T-helper 1 cell (primary cell): Measurements from ENCODE around the gene IGLL5.
"Not testable (repeated sequence)": the region's sequence is repeated elsewhere in the genome, so short reads cannot be mapped to it uniquely, and the experiment has no call there.

Experiments
- DNase-seq, 5 donors: peaks; one replicate each; pipeline ENCODE4 v3.0.0-alpha.2; 2012 to 2020

The IGLL5 gene

DNA sequence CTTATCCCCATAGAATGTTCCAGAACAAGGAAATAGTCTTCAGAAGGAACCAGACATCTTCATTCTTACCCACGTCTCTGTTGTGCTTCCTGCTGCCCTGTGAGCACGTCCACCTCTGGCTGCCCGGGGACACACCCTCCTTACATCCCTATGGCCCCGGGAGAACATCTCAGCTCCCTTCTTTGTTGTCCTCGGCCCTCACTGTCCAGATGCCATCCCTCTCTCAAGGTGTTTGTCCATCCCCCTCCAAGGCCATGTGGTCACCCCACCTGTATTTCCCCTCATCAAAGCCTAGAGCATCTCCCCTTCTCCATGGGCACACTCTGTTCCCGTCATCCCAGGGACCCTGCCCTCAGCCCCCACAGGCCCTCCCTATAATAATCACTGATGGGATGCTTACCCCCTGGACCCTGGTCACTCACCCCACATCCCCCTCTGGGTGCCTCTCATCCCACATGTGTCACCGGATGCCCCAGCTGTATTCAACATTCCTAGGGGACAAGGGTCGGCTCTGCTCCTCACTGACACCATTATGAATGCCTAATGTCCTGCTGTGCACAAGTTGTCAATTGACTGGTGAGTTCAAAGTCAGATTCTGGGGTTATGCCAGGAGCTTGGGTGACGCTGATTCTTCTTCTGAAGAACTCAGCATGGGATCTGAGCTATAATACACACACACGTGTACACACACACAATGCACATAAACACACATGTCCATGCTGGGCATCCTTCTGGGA is 28.8 kb downstream of the IGLL5 start:
- DNase-seq: no peak

DNA sequence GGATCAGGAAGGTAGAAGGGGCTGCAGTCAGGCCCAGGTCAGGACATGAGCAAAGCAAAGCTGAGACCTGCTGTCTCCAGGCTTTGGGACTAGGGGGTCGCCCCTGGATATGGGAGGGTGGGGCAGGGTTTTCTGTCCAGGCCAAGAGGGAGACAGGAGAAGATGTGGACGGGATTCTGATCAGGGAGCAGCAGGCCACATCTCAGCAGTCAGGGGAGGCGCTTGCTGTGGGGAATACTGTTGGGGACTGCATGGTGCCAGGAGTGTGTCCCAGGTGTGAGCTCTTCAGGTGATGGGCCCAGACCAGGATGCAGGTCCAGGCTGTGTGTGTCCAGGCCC is 29.3 kb downstream of the IGLL5 start:
- DNase-seq: no peak

- DNase-seq: no peak
Observed at GRCh38 chr22:22917377-22917776, 29.8 kb downstream of the IGLL5 start.

- no peak for DNase-seq
Observed at GRCh38 chr22:22918297-22918965, 30.8 kb downstream of the IGLL5 start.

GRCh38 chr22:22919041-22919440 is 31.4 kb downstream of the IGLL5 start:
- DNase-seq: no peak

DNA sequence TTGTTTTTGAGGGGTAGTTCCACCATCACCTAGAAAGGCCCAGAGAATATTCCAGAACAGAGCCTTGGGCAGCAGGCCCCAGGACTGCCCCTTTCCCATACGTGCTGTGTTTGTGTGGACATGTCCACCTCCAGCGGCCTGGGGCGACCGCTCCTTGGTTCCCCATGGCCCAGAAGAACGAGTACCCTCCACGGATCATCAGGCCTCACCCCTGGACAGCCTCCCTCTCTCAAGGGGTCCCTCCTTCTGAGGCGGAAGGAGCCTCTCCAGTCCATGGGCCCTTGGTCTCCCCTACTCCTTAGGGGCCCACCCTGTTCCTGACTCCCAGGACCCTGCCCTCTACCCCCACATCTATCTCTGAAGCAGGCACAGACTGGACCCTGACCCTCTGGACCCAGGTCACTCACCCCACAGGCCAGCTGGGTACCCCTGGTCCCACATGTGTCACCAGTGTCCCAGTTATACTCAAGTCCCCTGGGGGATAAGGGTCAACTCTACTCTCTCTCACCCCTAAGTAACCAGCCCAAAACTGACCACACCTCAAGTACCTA is 32.6 kb downstream of the IGLL5 start:
- no peak for DNase-seq

DNA sequence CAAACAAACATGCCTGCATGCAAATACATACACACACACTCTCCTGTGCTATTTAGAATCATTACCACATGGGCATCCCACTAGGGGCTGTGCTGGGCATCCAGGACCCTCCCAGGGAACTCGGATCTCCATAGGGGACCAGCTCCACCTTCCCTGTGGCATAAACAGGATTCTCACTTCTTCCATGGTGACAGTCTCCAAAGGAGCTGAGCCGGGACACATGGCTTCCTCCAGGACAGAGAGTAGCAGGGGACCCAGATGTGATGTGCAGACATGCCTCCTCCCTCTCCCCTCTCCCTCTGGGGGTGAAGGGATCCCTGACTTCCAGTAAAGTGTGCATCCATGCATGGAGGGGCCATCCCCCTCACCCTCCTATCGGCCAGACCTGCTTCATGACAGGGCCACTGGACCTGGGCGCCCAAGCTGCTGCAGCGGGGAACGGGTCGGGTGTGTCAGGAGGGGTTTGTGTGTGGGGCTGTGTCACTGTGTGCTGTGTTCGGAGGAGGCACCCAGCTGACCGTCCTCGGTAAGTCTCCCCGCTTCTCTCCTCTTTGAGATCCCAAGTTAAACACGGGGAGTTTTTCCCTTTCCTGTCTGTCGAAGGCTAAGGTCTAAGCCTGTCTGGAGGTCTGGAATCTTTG is 33.4 kb downstream of the IGLL5 start:
- no peak for DNase-seq

DNA sequence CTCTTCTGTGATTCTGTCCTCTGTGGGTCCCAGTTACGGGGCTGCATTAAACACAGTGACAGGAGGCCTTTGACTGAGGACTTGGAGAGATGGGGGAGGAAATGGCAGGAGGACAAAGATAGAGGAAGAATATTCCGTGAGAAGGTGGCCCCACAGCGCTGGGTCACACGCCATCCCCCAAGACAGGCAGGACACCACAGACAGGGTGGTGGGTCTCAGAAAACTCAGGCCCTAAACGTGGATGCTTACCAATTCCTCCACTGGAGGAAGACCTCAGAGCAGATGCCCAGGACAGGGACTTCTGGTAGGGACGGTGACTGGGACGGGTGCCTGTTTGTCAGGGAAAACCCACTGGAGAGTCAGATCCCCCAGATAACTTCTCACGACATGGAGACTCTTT is 34.0 kb downstream of the IGLL5 start:
- DNase-seq: no peak

- DNase-seq: not testable (repeated sequence)
Observed at GRCh38 chr22:22922092-22922953, 34.7 kb downstream of the IGLL5 start.

- no peak for DNase-seq
Observed at GRCh38 chr22:22922954-22923319, 35.3 kb downstream of the IGLL5 start.

DNA sequence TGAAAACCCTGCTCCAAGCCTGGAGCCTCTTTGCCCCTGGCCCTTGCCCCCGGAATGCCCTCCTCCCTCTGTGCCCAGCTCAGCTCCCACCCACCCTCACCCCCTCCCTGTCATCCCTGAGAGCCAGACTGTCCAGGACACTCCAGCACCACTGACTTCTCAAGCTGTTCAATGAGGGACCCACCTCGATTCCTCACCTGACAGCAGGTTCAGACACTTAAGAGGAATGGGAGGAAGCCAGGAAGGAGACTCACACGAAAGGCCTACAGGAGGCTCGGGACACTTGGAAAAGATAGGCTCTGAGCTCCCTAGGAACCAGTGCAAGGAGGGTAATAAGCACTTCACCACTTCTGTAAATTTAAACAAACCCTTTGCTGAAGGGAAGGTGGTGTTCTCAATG is 35.8 kb downstream of the IGLL5 start:
- no peak for DNase-seq

DNA sequence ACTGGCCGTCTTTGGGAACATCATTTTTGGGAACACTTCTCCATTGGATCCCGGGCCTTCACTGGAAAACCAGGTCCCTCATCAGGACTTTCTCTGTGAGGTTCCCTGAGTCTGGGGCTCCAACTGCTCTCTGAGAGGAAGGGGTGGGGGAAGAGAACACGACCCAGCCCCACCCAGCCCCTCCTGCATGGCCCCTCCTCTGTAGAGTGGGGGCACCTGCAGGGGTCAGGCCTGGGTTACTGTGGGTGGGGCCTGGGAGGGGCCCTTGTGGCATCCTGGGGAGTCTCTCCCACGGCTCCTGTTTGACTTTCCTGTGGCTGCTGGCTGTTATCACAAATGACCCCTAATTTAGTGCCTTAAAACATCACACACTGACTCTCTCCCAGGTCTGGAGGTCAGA is 36.3 kb downstream of the IGLL5 start:
- DNase-seq: no peak

DNA sequence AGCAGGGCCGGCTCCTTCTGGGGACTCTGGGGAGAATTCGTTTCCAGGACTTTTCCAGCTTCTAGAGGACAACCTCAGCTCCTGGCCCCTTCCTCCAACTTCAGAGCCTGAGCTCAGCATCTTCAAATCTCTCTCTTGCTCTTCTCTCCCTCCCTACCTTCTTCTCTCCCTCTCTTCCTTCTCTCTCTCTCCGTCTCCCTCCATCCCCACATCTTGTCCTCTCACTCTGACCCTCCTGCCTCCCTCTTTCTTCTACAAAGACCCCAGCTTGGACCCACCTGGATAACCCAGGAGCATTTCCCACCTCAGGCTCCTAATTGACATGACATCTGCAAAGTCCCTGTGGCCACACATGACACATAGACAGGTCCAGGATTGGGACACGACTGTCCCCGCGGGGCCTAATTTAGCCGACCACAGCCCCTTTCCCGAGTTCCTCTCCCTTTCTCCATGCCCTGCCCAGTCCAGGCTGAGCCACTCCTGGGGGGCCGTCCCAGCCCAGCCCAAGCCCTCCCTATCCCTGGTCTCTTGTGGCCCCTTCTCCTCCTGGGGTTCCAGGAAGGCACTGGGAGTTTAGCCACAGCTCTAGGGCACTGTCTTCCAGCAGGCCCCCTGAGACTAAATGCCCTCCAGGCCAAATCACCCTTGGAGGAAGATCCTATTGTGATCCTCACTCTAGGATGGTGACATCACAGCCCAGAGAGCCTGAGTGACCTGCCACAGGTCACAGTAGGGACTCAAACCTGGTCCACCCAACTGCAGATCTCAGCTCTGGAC is 36.9 kb downstream of the IGLL5 start:
- DNase-seq: no peak

- DNase-seq: no peak
Observed at GRCh38 chr22:22925146-22925804, 37.7 kb downstream of the IGLL5 start.

DNA sequence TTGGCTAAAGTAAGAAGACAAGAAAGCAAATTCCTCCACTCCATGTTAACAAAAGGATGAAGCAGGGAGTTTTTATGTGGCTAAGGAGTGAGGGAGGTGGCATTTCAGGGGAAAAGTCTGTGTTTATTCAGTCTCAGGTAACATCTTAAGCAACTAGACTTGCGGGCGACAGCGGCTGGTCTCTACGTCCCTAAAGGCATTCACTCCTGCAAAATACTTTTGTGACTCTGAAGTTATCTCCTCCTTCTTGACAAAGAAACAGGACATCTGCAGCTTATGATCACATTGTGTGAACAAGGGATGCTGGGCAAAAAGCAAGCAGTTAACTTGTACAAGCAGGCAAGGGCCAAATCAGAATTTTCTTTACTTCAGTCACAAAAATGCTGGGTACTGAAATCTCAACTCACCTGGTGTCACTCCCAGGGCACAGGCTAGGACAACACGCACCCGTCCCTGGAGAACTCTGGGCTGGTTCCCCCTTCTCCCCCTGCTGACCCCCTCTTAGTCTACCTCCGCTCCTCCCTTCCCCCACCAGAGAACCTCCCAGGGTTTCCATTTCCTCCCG is 38.3 kb downstream of the IGLL5 start:
- DNase-seq: no peak

DNA sequence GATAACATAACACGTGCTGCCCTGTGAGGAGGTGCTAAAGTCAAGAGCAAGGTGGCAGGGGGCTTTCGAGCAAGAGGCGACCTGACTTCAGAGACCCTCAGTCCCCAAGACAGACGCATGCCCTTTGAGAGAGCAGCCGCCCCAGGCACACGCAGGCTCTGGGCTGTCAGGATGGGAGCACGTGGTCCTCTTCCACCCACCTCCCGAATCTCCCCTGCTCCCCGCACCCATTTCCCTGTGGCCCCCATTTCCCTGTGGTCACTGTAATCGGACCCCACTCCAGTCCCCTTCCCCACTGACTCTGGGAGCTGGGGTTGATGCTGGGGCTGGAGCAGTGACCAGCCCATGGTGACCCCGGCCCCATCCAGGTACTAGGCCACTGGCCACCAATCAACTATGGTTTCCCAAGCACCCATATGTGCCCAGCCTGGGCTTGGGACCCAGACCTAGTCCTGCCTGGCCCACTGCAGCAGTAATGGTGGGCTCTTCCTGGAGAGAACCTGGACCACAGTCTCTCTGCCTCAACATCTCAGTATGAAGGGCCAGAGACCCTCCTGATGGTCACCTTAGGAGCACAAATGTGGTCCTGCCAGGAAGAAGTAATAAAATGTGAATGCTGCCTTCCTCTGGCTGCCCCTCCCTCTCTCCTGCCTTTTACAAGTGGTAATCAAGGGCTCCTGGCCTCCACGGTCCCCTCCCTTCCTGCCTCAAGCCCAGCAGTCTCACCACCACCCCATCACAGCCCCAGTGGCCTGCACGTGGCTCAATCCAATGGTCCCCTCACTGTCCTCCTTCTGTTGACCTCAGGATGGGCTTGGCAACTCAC is 39.0 kb downstream of the IGLL5 start:
- no peak for DNase-seq

DNA sequence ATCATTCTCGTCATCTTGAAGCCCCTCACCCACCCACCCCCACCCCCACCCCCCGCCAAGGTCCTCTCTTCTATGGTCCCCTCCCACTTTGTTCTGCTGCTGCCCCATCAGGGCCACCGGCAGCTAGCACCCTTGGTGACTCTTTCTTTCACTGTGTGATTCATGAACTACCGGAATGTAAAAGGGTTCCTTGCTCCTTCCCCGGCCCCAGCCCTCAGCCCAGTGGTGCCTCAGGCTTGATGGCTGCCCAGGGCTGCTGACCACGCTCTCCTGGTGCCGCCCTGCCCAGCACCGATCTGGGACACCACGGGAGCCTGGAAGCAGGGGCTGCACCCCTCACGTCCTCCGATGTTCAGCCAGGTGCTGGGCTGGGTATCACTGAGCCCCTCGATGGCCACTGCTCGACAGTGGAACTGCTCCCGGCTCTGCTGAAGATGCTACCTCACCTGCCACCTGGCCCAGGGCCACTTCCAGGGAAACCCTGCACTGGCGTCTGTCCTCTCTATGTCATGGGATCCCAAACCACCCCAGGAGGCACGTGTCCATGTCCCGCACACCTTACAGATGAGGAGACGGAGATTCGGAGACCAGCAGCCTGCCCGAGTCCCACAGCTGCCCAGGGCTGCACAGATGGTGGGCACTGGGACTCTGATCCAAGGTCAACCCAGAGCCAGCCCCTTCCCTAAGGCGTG is 39.7 kb downstream of the IGLL5 start:
- no peak for DNase-seq

DNA sequence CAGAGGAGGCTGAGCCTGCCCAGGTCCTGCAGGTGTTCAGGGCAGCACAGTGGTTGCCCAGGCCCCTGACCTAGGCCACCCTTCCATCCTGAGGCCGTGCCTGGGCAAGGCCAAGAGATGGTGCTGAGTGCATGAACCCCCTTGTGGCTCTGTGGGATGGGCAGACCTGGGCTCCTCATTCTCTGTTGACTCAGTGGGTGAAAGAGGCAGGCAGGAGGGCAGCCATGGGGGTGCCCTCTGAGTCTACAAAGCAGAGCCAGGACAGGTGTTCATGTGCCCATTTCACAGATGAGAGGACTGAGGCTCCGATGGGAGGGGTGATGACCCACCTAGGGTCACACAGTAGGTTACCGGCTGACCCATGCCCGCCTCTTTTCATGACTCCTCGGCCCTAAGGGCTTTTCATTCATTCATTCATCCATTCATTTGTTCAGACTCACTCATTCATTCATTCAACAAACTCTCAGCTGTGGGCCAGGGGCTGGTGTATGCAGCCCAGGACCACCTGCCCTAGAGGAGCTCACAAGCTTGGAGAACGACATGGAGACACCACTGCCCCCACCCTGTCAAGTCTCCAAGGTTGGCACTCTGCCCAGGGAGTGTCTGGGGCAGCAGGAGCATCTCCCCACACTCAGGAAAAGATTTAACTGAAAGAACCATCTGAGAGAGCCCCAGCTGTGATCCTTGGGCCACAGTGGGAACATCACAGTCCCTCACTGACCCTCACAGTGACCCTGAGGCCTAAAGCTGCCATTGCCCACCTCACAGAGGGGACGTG is 40.5 kb downstream of the IGLL5 start:
- no peak for DNase-seq
